Caco-2 (cell line): ENCODE data around the gene MLPH. TPM values are rescaled to one million over a fixed set of nuclear protein-coding genes. Genes with fewer than 3 reads are reported as not detected.

Experiments used
- BruUV-seq: library from RNA; stranded (reverse); fragments of 400-500 nt; replicated peaks from 2 replicates; lab custom pipeline; 2021; lab: Mats Ljungman, UMichigan
- CTCF ChIA-PET: fragments of 300-600 bp; sonication (Branson Sonifier 250); formaldehyde crosslinking; loops from one replicate; lab custom pipeline; 2022; ENCODE audit warnings: antibody characterized with exemption; lab: Charles Lee
- POLR2A ChIA-PET: fragments of 300-600 bp; sonication (Branson Sonifier 250); formaldehyde crosslinking; loops from one replicate; lab custom pipeline; 2022; ENCODE audit warnings: antibody characterized with exemption; lab: Charles Lee
- DNase-seq, 2 experiments: peaks; one replicate each; pipeline versions ENCODE4 v3.0.0 to v3.0.0-alpha.2; 2020 to 2022
- H3K27me3 ChIP-seq: replicated peaks from 2 replicates; pipeline ENCODE4 v1.6.0; 2011; ENCODE audit warnings: low read length; ENCODE audit not compliant: control insufficient read depth, insufficient read depth
- H3K36me3 ChIP-seq: 2 replicates; pipeline ENCODE4 v1.5.1; 2011; ENCODE audit warnings: low read length; ENCODE audit not compliant: control insufficient read depth, insufficient read depth
- H3K4me1 ChIP-seq: fragments of 250-450 bp; sonication (Bioruptor Pico); 2 replicates; pipeline ENCODE4 v1.5.1; 2020; ENCODE audit warnings: mild to moderate bottlenecking
- H3K4me3 ChIP-seq: 2 replicates; pipeline ENCODE4 v1.5.1; 2011; ENCODE audit warnings: low read depth, mild to moderate bottlenecking, control low read depth, low read length
- H3K9me3 ChIP-seq: fragments of 250-450 bp; sonication (Bioruptor Pico); 2 replicates; pipeline ENCODE4 v1.5.1; 2020; ENCODE audit warnings: mild to moderate bottlenecking, moderate library complexity
- H3K27ac Mint-ChIP-seq: one replicate; pipeline ENCODE4 v1.8.0; 2022; ENCODE audit warnings: mixed read lengths; ENCODE audit not compliant: unreplicated experiment
- H3K27me3 Mint-ChIP-seq: one replicate; pipeline ENCODE4 v1.8.0; 2022; ENCODE audit warnings: mixed read lengths; ENCODE audit not compliant: insufficient read depth, unreplicated experiment
- H3K36me3 Mint-ChIP-seq: one replicate; pipeline ENCODE4 v1.8.0; 2022; ENCODE audit warnings: mild to moderate bottlenecking, mixed read lengths; ENCODE audit not compliant: insufficient read depth, unreplicated experiment
- H3K4me1 Mint-ChIP-seq: one replicate; pipeline ENCODE4 v1.8.0; 2022; ENCODE audit warnings: low read depth, mixed read lengths; ENCODE audit not compliant: unreplicated experiment
- H3K4me3 Mint-ChIP-seq: one replicate; pipeline ENCODE4 v1.8.0; 2022; ENCODE audit warnings: mild to moderate bottlenecking, moderate library complexity, mixed read lengths; ENCODE audit not compliant: unreplicated experiment
- H3K9me3 Mint-ChIP-seq: one replicate; pipeline ENCODE4 v1.8.0; 2022; ENCODE audit warnings: mixed read lengths; ENCODE audit not compliant: unreplicated experiment
- intact Hi-C: fragments of 100-400 bp; cut with micrococcal nuclease; formaldehyde crosslinking; loops from one replicate; pipeline ENCODE4 v1.10.0; 2022; ENCODE audit not compliant: unreplicated experiment
- total RNA-seq: library from RNA; stranded (reverse); gene quantifications from 2 replicates; pipeline ENCODE4 v1.2.3, GENCODE V29; 2022
- TF ChIP-seq, protein P1 (sequence below), 2 experiments: fragments of 200-600 bp in 1 of 2; IDR thresholded peaks; 1 replicate in 1 of 2; 2 replicates in 1 of 2; pipeline versions ENCODE4 v1.5.1 to v1.8.0; 2011 to 2022; ENCODE audit warnings: antibody characterized with exemption in 1 of 2, control low read depth in 1 of 2, inconsistent platforms in 1 of 2, low read depth in 1 of 2, low read length in 1 of 2, mild to moderate bottlenecking in 1 of 2, moderate library complexity in 1 of 2; ENCODE audit not compliant: insufficient read depth in 1 of 2, severe bottlenecking in 1 of 2, unreplicated experiment in 1 of 2

Gene MLPH
- total RNA-seq, 1 experiment from 2014 or later = not detected

DNA sequence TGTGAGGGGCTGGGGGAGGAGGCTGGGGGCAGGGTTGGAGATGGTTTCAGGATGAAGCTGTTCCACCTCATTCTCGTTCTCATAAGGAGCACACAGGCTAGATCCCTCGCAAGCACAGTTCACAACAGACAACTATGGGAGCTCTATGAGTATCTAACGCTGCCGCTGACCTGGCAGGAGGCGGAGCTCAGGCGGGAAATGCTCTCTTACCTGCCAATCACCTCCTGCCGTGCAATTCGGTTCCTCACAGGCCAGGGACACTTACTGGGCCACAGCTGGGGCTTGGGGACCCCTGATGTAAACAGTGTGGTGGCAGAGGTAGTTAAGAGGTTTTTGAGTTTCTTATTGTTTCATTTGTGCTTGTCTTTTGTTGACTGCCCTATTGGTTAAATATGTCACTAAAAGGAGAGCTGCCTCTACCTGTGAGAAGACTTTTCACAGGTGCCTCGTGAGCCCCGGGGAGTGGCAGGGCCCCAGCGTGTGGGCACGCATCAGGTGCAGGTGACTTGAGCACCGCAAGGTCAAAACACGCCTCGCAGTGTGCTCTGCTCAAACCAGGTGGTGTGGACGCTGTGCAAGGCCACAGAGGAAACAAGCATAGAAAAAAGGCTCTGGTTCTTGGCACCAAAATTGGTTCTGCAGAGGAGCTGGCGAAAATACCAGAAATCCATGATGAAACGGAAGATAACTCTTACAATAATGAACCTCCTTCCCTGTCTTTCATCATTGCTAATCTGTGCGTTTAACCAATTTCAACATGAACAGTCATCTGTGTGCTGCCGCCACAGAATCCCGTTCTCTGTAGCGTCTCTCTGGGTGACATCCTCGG is 10.2 kb downstream of the MLPH start:
- Mint-ChIP-seq H3K27ac (no peak overlapping the region), H3K4me1 (no peaks in the 10 kb centered on the region), H3K27me3 (peaks cover 3% of the 10 kb centered on the region), H3K9me3 (peaks cover 17% of the 10 kb centered on the region), H3K4me3 (no peak overlapping the region), H3K36me3 (no peaks in the 10 kb centered on the region)
- TF ChIP-seq, protein P1, sequence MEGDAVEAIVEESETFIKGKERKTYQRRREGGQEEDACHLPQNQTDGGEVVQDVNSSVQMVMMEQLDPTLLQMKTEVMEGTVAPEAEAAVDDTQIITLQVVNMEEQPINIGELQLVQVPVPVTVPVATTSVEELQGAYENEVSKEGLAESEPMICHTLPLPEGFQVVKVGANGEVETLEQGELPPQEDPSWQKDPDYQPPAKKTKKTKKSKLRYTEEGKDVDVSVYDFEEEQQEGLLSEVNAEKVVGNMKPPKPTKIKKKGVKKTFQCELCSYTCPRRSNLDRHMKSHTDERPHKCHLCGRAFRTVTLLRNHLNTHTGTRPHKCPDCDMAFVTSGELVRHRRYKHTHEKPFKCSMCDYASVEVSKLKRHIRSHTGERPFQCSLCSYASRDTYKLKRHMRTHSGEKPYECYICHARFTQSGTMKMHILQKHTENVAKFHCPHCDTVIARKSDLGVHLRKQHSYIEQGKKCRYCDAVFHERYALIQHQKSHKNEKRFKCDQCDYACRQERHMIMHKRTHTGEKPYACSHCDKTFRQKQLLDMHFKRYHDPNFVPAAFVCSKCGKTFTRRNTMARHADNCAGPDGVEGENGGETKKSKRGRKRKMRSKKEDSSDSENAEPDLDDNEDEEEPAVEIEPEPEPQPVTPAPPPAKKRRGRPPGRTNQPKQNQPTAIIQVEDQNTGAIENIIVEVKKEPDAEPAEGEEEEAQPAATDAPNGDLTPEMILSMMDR (IDR thresholded peaks at IDR 0.05; ENCODE audit: insufficient read depth in 1 of 2, low read depth in 1 of 2, low read length in 1 of 2, severe bottlenecking in 1 of 2, unreplicated experiment in 1 of 2) = no peak
- ChIA-PET POLR2A (no interaction called here), CTCF (no interaction called here)
- Histone ChIP-seq H3K4me3 (no peak overlapping the region), H3K27me3 (no peaks in the 10 kb centered on the region), H3K4me1 (no peaks in the 10 kb centered on the region), H3K9me3 (no peaks in the 10 kb centered on the region), H3K36me3 (no peaks in the 10 kb centered on the region)
- no TSS peak for BruUV-seq
- intact Hi-C loops = no loop called here
- no peak for DNase-seq

DNA sequence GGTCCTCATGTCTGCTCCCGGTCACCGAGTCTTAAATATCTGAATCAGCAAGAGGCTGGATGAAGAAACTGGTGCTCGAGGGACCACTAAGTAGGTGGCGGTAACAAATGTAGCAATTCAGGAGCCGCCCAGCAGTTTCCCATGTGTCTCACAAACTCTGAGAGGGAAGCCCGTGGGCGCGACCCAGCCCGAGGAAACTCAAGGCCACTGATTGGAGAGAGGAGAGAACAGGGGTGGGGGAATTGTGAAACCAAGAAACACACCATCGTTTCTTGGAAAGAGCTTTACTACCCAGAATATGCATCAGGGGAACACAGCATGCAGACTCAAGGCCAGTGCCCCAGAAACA is 10.8 kb downstream of the MLPH start:
- H3K9me3 Mint-ChIP-seq = peaks cover 12% of the 10 kb centered on the region
- H3K27me3 Mint-ChIP-seq = peaks cover 3% of the 10 kb centered on the region
- Histone ChIP-seq H3K9me3 (no peaks in the 10 kb centered on the region), H3K4me3 (no peak overlapping the region), H3K4me1 (no peaks in the 10 kb centered on the region), H3K27me3 (no peaks in the 10 kb centered on the region), H3K36me3 (no peaks in the 10 kb centered on the region)
- intact Hi-C loops = no loop called here
- BruUV-seq = no TSS peak
- H3K4me1 Mint-ChIP-seq = no peaks in the 10 kb centered on the region
- ChIA-PET POLR2A (no interaction called here), CTCF (no interaction called here)
- DNase-seq = no peak
- H3K4me3 Mint-ChIP-seq = no peak overlapping the region
- no peak overlapping the region for H3K27ac Mint-ChIP-seq
- no peaks in the 10 kb centered on the region for H3K36me3 Mint-ChIP-seq
- TF ChIP-seq, protein P1 (IDR thresholded peaks at IDR 0.05; ENCODE audit: insufficient read depth in 1 of 2, low read depth in 1 of 2, low read length in 1 of 2, severe bottlenecking in 1 of 2, unreplicated experiment in 1 of 2) = no peak

DNA sequence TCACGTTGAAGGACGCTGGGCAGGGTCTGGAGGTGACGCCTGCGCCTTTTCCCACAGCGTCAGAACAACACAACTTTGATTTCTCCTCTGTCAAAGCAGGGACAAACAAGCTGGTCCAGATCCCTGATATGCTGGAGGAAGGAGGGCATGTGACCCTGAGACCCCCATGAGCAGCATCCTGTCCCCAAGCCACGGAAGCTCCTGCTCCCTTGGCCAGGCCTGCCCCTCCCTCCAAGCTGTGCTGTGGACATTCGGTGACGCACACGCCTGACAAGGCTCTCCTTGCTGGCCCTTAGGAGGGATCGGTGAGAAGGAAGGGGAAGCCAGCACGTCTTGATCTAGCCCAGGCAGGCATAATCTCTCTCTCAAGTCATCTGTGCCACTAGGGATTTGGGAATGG is 11.3 kb downstream of the MLPH start:
- ChIA-PET POLR2A (no interaction called here), CTCF (no interaction called here)
- peaks cover 7% of the 10 kb centered on the region for H3K9me3 Mint-ChIP-seq
- H3K27me3 Mint-ChIP-seq = peaks cover 3% of the 10 kb centered on the region
- BruUV-seq = no TSS peak
- H3K4me1 Mint-ChIP-seq = no peaks in the 10 kb centered on the region
- Histone ChIP-seq H3K9me3 (no peaks in the 10 kb centered on the region), H3K27me3 (no peaks in the 10 kb centered on the region), H3K4me1 (no peaks in the 10 kb centered on the region), H3K36me3 (no peaks in the 10 kb centered on the region), H3K4me3 (no peak overlapping the region)
- DNase-seq = no peak
- H3K27ac Mint-ChIP-seq = no peak overlapping the region
- TF ChIP-seq, protein P1 (IDR thresholded peaks at IDR 0.05; ENCODE audit: insufficient read depth in 1 of 2, low read depth in 1 of 2, low read length in 1 of 2, severe bottlenecking in 1 of 2, unreplicated experiment in 1 of 2) = no peak
- intact Hi-C loops = no loop called here
- no peaks in the 10 kb centered on the region for H3K36me3 Mint-ChIP-seq
- no peak overlapping the region for H3K4me3 Mint-ChIP-seq
